GM12864 (cell line): ENCODE measurements around the gene STPG4.
"Not testable (repeated sequence)": the region's sequence is repeated elsewhere in the genome, so short reads cannot be mapped to it uniquely, and the experiment has no call there.

Experiments
- DNase-seq: peaks from one replicate; pipeline ENCODE4 v3.0.0-alpha.2; 2011; ENCODE audit warnings: low read depth
- H3K4me3 ChIP-seq: 2 replicates; pipeline ENCODE4 v1.5.1; 2011; ENCODE audit warnings: mild to moderate bottlenecking, low read depth, low read length, control low read depth
- CTCF ChIP-seq: IDR thresholded peaks from 2 replicates; pipeline ENCODE4 v1.5.1; 2011; ENCODE audit warnings: low read depth, mild to moderate bottlenecking, moderate library complexity, low read length, control low read depth, inconsistent platforms; ENCODE audit errors: missing control alignments

The STPG4 gene

DNA sequence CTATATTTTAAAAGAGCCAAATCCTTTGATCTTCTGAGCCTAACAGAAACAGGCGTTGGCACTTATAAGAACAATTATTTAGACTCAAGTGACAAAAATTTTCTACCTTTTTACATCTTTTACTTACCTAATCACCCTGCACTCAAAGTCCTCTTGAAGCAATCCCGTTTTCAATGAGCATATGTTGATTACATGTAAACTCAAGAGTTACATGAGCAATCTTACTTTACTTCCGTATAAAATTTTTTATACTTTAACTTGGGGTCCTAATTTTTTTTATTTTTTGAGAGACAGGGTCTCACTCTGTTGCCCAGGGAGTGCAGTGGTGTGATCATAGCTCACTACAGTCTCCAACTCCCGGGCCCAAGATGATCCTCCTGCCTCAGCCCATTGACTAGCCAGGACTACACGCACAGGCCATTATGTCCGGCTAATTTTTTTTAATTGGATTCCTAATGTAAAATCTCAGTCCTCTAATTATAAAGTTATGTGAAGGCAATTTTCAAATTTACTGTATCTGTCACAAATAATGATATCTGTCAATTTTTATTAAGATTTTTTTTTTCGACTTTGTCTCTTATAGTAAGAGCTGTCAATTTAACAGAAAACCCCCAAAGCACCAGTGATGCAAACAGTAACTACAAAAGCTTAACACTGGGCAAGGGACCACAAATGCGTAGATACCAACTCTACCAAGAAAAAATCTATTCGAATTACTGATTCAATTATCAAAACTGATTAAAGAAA, 19.1 kb upstream of the STPG4 start:
- H3K4me3 ChIP-seq: peak overlapping the region; percentile 63
- TF ChIP-seq CTCF: no peak
- DNase-seq: no peak

GRCh38 chr2:47172922-47173695, 18.0 kb upstream of the STPG4 start:
- H3K4me3 ChIP-seq: peak overlapping the region; percentile 63
- DNase-seq: no peak
- TF ChIP-seq CTCF: no peak

- DNase-seq: no peak
- peak overlapping the region; percentile 63 for H3K4me3 ChIP-seq
- no peak for TF ChIP-seq CTCF
These were observed 17.2 kb upstream of the STPG4 start for GRCh38 chr2:47172156-47172921.

DNA sequence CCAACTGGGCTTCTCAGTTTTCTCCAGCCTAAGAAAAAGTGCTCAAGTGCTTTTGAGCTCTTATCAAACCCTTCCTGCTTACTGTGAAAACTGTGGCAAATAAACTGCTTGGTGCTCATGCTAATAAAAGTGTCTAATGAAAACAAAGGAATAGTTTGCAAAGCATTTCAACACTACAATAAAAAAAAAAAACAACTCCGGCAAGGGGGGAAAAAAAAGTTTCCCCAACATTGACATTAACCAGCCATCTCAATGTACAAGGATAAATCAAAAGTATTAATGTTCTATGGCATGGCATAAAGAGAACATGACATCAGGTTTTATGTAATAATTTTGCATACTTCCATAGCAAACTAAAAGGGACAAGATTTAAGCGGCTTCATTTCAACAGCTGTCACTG, 14.7 kb upstream of the STPG4 start:
- DNase-seq: no peak
- no peak overlapping the region for H3K4me3 ChIP-seq
- TF ChIP-seq CTCF: no peak

DNA sequence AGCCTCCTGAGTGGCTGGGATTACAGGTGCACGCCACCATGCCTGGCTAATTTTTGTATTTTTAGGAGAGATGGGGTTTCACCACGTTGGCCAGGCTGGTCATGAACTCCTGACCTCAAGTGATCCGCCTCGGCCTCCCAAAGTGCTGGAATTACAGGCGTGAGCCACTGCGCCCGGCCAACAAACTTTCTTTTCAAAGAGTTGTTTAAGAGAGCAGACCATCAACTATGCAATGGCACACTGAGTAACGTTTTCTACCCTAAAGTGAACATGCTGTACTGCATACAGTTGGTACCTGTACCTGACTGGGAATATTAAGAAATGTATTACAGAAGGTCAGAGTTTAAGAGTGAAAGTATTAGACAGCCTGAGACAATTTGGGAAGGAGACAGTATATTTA, 13.8 kb upstream of the STPG4 start:
- DNase-seq, H3K4me3 ChIP-seq: not testable (repeated sequence)

DNA sequence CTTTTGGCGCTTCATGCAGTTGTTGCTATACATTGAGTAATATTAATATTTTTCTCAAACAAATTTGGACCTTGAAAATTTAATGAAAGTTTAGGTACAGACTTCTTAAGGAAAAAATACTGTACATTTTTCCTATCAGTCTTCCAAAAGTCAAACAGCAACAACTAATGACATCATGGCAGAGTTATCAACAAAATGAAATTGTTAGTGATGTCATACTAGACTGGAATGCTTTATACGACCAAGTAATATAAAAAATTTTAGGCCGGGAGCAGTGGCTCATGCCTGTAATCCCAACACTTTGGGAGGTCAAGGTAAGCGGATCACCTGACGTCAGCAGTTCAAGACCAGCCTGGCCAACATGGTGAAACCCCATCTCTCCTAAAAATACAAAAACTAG, 12.0 kb upstream of the STPG4 start:
- TF ChIP-seq CTCF: no peak
- H3K4me3 ChIP-seq: no peak overlapping the region
- DNase-seq: no peak

DNA sequence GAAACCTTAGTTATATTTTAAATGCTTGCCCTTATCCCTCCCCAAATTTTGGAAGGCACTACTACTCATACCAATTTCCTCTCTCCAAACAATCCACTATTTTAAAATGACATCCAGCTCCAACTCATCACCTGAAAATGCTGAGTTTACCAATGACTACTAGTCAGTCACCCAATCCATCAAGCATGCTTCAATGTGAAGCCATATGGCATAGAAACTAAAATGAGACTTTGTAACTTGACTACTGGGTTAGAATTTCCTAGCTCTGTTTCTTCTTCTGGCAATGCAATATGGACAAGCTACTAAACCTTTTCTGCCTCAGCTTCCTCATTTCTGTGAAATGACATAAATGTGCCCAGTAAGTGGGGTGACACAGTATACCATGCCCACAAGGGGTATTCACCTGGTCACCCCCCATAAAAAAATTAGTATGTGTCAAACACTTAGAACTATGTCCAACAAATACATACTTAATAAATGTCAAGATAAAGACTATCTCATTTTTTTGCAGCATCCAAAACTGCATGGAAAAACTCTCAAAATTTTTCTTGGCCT, 10.0 kb upstream of the STPG4 start:
- no peak for TF ChIP-seq CTCF
- no peak overlapping the region for H3K4me3 ChIP-seq
- no peak for DNase-seq
